Dedifferentiated amniotic fluid mesenchymal stem cell (primary cell): ENCODE results near the gene CIT.

Experiments
- DNase-seq: peaks from one replicate; pipeline ENCODE4 v3.0.0-alpha.2; 2016; ENCODE audit errors: extremely low spot score

Gene CIT

GRCh38 chr12:119696943-119697342 lies 180.2 kb downstream of the CIT start:
- DNase-seq, result no peak

GRCh38 chr12:119695034-119695433 lies 182.1 kb downstream of the CIT start:
- no peak for DNase-seq

- DNase-seq, result no peak
Measured at GRCh38 chr12:119694111-119694510, 183.0 kb downstream of the CIT start.

DNA sequence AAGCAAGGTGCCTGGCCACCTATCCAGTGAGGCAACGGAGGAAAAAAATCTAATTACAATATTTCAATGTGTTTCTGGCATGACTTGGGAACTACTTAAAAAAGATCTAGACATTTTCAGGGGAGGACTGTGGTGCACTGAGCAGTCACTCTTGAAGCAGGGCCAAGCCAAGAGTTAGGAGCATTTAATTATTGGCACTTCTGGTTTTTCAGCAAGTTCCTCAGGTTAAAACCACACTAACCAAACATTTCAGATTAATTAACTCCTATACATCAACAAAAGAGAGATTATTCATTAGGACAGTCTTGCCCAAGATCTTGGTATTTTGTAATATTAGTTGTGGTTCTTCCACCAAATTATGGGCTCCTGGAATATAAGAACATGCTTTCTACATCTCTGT lies 183.6 kb downstream of the CIT start:
- DNase-seq, result no peak

GRCh38 chr12:119692997-119693396 lies 184.1 kb downstream of the CIT start:
- peak; percentile 60 for DNase-seq

DNA sequence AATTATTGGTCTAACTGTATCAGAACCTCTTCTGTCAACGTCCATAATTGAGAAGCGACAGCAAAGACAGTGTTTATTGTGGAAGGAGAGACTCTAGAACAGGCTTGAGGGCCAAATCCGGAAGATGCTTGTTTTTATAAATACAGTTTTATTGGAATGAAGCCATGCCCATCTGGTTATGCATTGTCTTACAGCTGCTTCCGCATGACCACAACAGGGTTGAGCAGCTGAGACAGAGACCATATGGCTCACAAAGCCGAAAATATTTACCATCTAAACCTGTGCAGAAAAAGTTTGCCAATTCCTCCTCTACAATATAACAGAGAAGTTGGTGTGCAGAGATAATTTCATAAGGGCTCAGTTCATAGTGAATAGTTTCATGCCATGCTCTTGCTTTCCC lies 184.7 kb downstream of the CIT start:
- DNase-seq, result no peak

- no peak for DNase-seq
Measured at GRCh38 chr12:119691202-119691810, 185.8 kb downstream of the CIT start.

GRCh38 chr12:119689935-119690500 lies 187.1 kb downstream of the CIT start:
- no peak for DNase-seq

DNA sequence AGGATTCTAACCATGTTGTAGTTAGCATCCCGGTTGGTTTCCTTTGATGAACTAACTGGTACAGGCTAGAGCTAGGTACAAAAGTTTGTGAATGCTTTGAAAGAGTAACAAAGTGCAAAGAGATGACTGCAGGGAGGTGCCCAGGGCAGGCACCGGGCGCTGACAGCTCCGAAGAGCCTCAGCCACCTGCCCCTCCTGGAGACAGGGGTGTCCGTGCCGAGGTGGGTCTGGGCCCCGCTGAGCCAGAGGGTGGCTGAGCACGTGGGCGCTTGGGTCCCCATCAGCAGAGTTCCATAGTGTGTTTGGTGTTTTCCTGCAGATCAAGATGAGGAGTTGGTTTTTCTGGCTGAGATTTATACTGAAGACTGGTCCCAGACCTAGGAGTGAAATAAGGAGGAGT lies 189.2 kb downstream of the CIT start:
- DNase-seq, result no peak

GRCh38 chr12:119687406-119687805 lies 189.7 kb downstream of the CIT start:
- no peak for DNase-seq

DNA sequence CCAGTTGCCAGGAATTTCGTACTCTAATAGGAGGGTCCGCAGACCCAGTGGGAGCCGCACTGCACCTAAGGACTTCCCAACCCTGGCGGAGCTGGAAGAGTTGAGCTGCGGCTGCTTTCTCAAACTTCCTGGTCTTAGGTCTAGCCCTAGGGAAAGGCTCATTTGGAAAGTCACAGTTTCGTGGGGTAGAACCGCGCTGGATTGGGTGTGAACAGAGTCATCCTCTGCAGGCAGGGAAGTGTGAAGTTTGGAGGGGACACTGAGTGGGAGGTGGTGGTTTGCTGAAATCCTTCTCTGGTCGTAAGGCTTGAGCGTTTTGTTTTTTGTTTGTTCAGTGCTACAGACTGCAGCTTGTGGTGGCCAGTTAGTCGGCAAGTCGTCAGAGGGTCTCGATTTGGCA lies 190.3 kb downstream of the CIT start:
- DNase-seq, result no peak

DNA sequence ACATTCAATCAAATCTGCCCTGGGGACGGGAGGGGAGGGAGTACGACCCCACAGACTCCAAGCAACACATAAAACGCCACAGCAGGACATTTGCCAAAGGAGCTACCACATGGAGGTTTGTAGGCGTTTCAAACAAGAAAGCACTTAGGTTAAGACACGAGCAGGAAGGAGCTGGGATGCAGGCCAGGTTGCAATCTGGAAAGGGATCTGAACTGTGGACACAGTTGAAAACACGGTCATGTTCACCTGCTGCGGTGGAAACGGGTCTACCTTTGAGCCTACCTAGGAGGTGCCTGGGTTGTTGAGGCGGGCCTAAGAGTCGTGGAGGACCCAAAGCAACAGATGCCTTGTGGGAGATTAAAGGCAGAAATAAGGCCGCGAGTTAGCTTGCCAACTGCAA lies 190.8 kb downstream of the CIT start:
- no peak for DNase-seq

DNA sequence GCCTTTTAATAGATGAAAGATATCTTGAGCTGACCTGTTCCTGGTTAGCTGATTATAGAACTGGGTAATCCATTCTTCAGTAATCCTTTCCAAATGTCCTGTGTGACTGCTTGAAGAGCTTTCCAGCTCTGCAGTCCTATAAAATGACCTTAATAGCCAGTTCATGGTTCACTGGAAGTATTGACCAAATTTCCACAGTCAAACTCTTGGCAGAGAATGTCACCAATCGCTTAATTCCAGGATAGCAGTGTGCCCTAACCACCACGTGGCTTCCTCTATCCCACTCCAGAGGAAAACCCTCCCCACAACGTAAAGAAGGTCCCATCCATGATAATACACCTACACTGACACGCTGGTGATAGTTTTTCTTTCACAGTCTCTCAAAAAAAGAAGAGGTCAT lies 191.7 kb downstream of the CIT start:
- no peak for DNase-seq

DNA sequence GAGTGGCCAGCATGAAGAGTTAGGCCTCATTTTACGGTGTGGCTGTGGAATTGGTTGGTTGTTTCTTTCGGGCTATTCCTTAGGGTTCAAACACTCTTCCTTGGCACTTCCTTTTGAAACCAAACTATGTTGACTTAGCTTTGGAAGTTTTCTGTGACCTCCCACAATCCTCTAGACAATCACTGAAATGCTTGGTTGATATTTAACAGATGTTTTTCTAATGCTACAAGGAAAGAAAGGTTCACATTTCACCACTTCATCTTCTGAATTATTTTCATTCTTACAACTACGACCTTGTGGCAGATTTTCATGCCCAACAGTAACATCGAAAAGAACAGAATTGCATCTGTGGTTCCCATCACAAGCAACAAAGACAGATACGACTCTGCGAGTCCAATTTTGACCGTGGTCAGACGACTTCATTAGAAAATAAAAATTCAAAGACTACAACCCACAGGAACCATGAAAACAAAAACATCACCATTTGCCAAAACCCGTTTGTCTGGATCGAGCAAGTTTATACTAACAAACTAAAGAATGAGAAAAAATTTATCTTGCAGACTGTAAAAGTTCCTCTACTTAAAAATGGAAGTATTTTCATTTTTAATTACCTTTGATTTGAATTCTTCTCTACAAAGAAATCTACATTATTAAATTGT lies 192.3 kb downstream of the CIT start:
- DNase-seq, result no peak

- no peak for DNase-seq
Measured at GRCh38 chr12:119683816-119684215, 193.3 kb downstream of the CIT start.

GRCh38 chr12:119683413-119683812 lies 193.7 kb downstream of the CIT start:
- no peak for DNase-seq

DNA sequence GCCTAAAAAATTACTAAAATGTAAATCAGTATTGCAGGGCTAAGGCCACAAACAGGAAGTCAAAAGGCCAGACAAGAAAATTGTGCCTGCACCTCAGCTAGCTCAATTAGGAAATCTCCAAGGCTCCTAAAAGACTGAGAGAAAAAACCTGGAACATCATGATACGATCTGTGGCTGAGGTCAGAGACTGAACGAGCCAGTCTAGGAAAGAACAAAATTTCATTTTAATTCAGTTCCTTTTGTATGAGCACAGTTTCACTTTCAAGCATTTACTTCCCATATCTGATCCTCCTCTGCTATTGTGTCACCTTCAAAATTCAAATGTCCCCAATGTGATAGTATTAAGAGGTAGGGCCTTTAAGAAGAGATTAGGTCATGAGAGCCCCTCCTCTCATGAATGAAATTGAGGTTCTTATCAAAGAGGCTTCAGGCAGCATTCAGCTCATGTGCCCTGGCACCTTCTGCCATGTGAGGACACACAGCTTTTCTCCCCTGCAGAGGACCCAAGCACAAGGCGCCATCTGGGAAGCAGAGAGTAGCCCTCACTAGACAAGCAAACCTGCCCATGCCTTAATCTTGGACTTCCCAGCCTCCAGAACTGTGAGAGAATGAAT lies 194.4 kb downstream of the CIT start:
- DNase-seq, result no peak

DNA sequence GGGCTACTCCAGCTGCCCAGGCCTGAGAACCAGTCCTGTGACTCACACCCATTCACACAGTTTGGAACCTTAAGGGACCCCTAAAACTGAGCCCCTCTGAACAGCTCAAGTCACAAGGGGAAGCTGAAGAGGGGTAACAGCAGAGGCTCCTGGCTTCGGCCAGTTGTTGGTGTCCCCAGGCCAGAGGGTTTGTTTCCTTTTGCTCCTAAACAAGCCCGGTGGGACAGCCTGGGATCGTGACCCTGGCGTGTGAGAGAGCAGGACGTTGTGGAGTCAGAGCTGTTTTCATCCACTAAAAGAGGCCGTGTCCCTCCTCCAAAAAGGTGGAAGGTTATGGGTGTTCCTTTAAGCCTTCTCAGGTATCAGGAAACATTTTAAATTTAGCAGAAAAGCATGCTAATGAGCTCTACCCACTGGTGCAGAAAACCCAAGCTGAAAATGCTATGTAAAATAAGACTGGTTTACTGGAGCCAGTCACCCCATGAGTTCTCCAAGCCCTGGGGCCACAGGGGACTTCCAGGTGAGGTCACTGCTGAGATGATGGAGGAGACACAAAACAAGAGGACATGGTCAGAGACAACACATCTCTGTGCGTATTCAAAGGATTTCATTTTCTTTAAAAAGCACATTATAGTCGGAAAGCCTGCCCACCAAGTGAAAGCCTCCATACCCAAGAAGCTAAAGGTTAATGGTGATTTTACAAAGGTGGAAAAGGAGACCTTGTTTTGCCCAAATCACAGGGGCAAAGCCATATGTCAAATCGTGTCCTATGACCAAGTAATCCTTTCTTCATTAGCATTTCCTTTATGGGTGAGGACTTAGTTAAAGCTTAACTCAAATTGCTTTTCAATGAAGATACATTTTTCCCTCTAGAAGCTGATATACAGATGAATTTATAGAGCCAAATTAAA lies 195.1 kb downstream of the CIT start:
- no peak for DNase-seq

GRCh38 chr12:119681111-119681510 lies 196.0 kb downstream of the CIT start:
- no peak for DNase-seq

- DNase-seq, result no peak
Measured at GRCh38 chr12:119679490-119679889, 197.6 kb downstream of the CIT start.

- no peak for DNase-seq
Measured at GRCh38 chr12:119679081-119679480, 198.0 kb downstream of the CIT start.

DNA sequence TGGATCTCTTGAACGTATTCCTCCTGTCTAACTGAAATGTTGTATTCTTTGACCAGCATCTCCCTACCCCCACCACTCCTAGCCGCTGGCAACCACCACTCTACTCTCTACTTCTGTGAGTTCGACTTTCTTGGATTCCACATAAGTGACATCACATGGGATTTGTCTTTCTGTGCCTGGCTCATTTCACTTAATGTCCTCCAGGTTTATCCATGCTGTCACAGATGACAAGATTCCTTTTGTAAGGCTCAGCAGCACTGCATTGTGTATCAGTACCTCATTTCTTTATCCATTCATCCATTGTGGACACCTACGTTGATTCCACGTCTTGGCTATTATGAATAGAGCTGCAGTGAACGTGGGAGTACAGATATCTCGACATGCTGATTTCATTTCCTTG lies 198.7 kb downstream of the CIT start:
- DNase-seq, result no peak
